Testis (tissue), 3 donors: ENCODE results near the gene SIGLEC5. TPM values are rescaled to one million over a fixed set of nuclear protein-coding genes. Genes with fewer than 3 reads are reported as not detected.
"Not testable (repeated sequence)": the region's sequence is repeated elsewhere in the genome, so short reads cannot be mapped to it uniquely, and the experiment has no call there.

Experiments used
- DNase-seq: peaks from one replicate; pipeline ENCODE4 v3.0.0-alpha.2; 2019
- H3K27ac ChIP-seq, 2 donors: fragments of 200-600 bp; sonication (generic); one replicate each; pipeline ENCODE4 v1.5.1; 2019
- H3K27me3 ChIP-seq: fragments of 200-600 bp; sonication (generic); one replicate; pipeline ENCODE4 v1.5.1; 2019
- H3K36me3 ChIP-seq: fragments of 200-600 bp; sonication (generic); one replicate; pipeline ENCODE4 v1.5.1; 2017; ENCODE audit warnings: low read depth; ENCODE audit errors: missing control alignments
- H3K4me1 ChIP-seq: fragments of 200-600 bp; sonication (generic); one replicate; pipeline ENCODE4 v1.5.1; 2019
- H3K4me3 ChIP-seq, 2 donors: fragments of 200-600 bp; sonication (generic); one replicate each; pipeline ENCODE4 v1.5.1; 2017 to 2019
- H3K9me3 ChIP-seq: fragments of 200-600 bp; sonication (generic); one replicate; pipeline ENCODE4 v1.5.1; 2017
- POLR2A ChIP-seq: fragments of 450-650 bp; IDR thresholded peaks from one replicate; pipeline ENCODE4 v1.6.1; 2017; ENCODE audit warnings: antibody characterized with exemption, mild to moderate bottlenecking, moderate library complexity
- WGBS, 2 donors: methylation state at CpG; one replicate each; pipeline ENCODE4 v1.1.5; 2018; 5-methylcytosine and 5-hydroxymethylcytosine counted together
- intact Hi-C: fragments of 100-400 bp; cut with DNase I; formaldehyde crosslinking; loops from one replicate; pipeline ENCODE4 v1.15.1; 2023; ENCODE audit warnings: low total_unique reads
- polyA plus RNA-seq: library from polyadenylated mRNA; stranded (reverse); fragments of 350-450 nt; fragmentation: Illumina TruSeq; extraction: RNeasy Lipid Tissue Mini Kit (QIAGEN cat#74804); gene quantifications from one replicate; pipeline ENCODE4 v1.2.3, GENCODE V29; 2014; ENCODE audit warnings: low read depth, low replicate concordance; ENCODE audit not compliant: insufficient read depth
- total RNA-seq, 2 donors: library from RNA; depleted of rRNA; stranded (reverse); fragments of >200 nt; gene quantifications; one replicate each; pipeline ENCODE4 v1.2.3, GENCODE V29; 2016
- TF ChIP-seq, protein P1 (sequence below), 3 experiments: fragments of 450-650 bp in 2 of 3; fragments of 200-600 bp in 1 of 3; sonication (generic) in 1 of 3; IDR thresholded peaks; one replicate each; pipeline ENCODE4 v1.5.1; 2016 to 2019; ENCODE audit warnings: antibody characterized with exemption in 3 of 3, mild to moderate bottlenecking in 2 of 3, moderate library complexity in 1 of 3

Gene SIGLEC5
- total and polyA plus RNA-seq, 3 donors from 2014 or later: not detected

DNA sequence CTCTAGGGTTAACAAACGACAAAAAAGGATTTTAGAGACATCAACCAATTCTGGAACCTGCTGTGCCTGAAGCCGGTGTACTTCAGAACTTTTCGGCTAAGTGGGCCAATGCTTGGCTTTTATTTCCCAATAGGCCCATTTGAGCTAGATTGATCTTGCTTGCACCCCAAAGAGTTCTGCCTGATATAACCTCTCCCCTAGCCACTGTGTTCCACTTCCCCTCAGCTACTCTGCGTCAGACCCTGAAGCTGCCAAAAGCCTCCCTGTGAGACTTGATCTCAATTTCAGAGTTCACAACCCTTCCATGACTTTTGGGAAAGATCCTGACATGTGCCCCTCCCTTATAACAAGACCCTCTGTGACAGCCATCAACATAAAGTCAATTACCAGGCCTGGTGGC, 22.1 kb upstream of the SIGLEC5 start:
- Histone ChIP-seq H3K27ac (no peak overlapping the region), H3K4me1 (peaks cover 3% of the 10 kb centered on the region), H3K4me3 (no peak overlapping the region), H3K9me3 (no peaks in the 10 kb centered on the region), H3K27me3 (no peaks in the 10 kb centered on the region), H3K36me3 (no peaks in the 10 kb centered on the region)
- DNase-seq: no peak
- intact Hi-C loops: no loop called here
- WGBS, 2 donors: 74 to 84% methylated on average over 4 of the region's 4 CpGs
- TF ChIP-seq, protein P1, sequence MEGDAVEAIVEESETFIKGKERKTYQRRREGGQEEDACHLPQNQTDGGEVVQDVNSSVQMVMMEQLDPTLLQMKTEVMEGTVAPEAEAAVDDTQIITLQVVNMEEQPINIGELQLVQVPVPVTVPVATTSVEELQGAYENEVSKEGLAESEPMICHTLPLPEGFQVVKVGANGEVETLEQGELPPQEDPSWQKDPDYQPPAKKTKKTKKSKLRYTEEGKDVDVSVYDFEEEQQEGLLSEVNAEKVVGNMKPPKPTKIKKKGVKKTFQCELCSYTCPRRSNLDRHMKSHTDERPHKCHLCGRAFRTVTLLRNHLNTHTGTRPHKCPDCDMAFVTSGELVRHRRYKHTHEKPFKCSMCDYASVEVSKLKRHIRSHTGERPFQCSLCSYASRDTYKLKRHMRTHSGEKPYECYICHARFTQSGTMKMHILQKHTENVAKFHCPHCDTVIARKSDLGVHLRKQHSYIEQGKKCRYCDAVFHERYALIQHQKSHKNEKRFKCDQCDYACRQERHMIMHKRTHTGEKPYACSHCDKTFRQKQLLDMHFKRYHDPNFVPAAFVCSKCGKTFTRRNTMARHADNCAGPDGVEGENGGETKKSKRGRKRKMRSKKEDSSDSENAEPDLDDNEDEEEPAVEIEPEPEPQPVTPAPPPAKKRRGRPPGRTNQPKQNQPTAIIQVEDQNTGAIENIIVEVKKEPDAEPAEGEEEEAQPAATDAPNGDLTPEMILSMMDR (IDR thresholded peaks at IDR 0.05): no peak
- TF ChIP-seq POLR2A: no peak

DNA sequence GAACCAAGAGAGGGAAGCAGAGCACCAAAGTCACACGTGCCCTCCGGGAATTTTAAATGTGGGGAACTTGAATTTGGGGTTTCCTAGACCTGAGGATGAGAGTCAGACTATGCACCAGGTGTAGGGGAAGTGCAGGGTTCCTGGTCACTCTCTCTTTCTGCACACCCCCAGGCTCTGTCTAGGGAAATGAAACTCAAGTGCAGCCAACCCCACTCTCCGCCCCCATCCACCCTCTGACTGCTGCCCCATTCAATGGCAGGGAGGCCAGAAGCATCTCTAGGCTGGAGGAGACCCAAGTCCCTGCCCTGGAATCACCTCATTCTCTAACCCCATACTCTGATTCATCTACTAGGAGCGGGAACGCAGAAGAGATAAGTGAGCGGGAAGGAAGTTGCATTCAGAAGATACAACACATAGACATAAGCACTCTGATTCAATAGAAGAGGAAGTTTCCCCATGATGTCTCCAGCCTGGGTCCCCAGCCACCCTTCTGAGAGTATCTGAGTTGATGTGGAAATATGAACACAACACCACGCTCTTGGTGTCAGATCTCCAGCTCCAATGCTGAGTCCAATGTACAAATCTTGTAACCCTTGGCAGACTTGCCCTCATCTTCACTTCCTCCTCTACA, 21.1 kb upstream of the SIGLEC5 start:
- WGBS, 2 donors: 72 to 78% methylated on average over 7 of the region's 7 CpGs
- DNase-seq: no peak
- no peaks in the 10 kb centered on the region for H3K9me3 ChIP-seq
- TF ChIP-seq POLR2A: no peak
- TF ChIP-seq, protein P1 (IDR thresholded peaks at IDR 0.05): no peak
- H3K36me3 ChIP-seq: no peaks in the 10 kb centered on the region
- peaks cover 5% of the 10 kb centered on the region for H3K4me1 ChIP-seq
- intact Hi-C loops: no loop called here
- no peaks in the 10 kb centered on the region for H3K27me3 ChIP-seq
- no peak overlapping the region for H3K27ac ChIP-seq
- no peak overlapping the region for H3K4me3 ChIP-seq

DNA sequence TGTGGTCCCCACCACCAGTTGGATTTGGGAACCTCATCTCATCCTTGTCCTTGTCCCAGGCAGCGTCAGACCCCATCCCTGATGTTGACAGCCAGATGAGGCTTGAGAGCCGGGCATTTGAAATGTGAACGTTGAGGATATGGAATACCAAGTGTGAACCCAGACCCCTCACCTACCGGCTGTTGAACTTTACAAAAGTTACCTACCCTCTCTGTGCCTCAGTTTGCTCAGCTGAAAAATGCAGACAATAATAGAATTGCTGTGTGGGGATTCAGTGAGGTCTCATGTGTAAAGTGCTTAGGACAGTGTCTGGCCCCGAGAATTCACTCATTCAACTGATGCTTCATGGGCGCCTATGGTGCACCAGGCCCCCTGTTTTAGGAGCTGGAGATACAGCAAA, 17.1 kb upstream of the SIGLEC5 start:
- H3K36me3 ChIP-seq: no peaks in the 10 kb centered on the region
- no peaks in the 10 kb centered on the region for H3K27me3 ChIP-seq
- peak overlapping the region in 1 of 2 donors; percentile 50 for H3K27ac ChIP-seq
- H3K4me3 ChIP-seq: no peak overlapping the region
- TF ChIP-seq, protein P1 (IDR thresholded peaks at IDR 0.05): no peak
- TF ChIP-seq POLR2A: no peak
- intact Hi-C loops: no loop called here
- DNase-seq: no peak
- 66 to 85% methylated on average over 5 to 6 of the region's 6 CpGs for WGBS, 2 donors
- no peaks in the 10 kb centered on the region for H3K9me3 ChIP-seq
- peaks cover 27% of the 10 kb centered on the region for H3K4me1 ChIP-seq

DNA sequence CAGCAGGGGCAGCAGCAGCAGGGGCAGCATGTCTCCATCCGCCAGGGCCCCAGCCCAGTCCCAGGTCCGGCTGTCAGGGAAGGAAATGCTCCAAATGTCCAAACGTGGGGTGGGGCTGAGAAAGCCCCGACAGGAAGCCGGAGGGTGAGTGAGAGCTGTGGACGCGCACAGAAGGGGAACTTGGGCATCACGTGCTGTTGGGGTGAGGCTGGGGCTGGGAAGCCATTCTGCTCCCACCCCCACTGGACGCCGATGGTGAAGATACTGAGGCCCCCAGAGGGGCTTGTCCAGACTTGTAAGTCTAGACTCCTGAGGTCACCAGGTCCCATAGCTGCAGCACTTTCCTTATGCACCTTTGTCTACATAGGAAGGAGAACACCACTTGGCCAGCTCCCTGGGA, 16.5 kb upstream of the SIGLEC5 start, which contains the start of gene SIGLEC14:
SIGLEC14 (minus strand) TSS at position 96 of the 400 bp plus-strand sequence; CDS start at position 30, 66 bp downstream.
- 51% methylated on average over 8 of the region's 10 CpGs; no CpG with 5 or more reads in 1 of the 2 donors for WGBS, 2 donors
- H3K4me3 ChIP-seq, intact Hi-C loops, H3K27me3 ChIP-seq, DNase-seq, H3K9me3 ChIP-seq, H3K36me3 ChIP-seq: not testable (repeated sequence)
- Histone ChIP-seq H3K4me1 (peaks cover 27% of the 10 kb centered on the region), H3K27ac (peak within 1 kb of the TSS; percentile 88 to 90)

DNA sequence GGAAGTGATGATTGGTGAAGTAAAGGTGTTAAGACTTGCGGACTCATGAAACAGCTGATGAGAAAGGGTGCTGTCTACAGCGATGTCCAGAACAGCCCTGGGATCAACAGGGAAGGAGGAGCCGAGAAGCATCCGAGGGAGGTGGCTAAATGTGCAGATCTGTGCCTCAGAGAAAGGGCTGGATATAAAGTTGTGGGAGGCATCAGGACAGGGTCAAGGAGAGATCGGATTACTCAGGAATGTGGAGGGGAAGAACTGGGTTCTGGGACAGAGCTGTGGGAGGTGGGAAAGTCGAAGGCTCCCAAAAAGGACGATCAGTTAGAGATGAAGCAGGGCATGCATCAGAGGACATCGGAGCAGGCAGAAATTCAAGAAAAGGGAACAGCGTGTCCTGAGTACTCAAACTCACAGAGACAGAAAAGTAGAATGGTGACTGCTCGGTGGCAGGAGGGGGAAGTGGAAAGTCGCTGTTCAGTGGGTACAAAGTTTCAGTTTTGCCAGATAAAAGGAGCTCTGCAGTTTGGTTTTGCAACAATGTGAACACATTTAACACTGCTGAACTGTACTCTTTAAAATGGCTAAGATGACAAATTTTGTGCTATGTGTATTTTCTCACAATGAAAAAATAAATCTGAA, 14.6 kb upstream of the SIGLEC5 start:
- Histone ChIP-seq H3K4me3 (no peak overlapping the region), H3K4me1 (peaks cover 27% of the 10 kb centered on the region), H3K9me3 (no peaks in the 10 kb centered on the region), H3K27me3 (no peaks in the 10 kb centered on the region), H3K27ac (peak overlapping the region; percentile 88 to 90), H3K36me3 (no peaks in the 10 kb centered on the region)
- 12 to 16% methylated on average over 10 to 11 of the region's 11 CpGs for WGBS, 2 donors
- TF ChIP-seq, protein P1 (IDR thresholded peaks at IDR 0.05): no peak
- no peak for TF ChIP-seq POLR2A
- peak; percentile 81 for DNase-seq
- intact Hi-C loops: no loop called here
